Adipocyte (in vitro differentiated cells): ENCODE data around the gene PELI3.
A peak's percentile ranks its signal among the peaks of the same experiment; 100 is the strongest.

ENCODE experiments used
- DNase-seq: peaks from one replicate; pipeline ENCODE4 v3.0.0-alpha.2; 2015; ENCODE audit warnings: low read depth
- H3K27me3 ChIP-seq: replicated peaks from 2 replicates; pipeline ENCODE4 v1.7.0; 2013; ENCODE audit warnings: mild to moderate bottlenecking, low read length, moderate library complexity; ENCODE audit not compliant: control insufficient read depth, insufficient read depth
- H3K36me3 ChIP-seq: 2 replicates; pipeline ENCODE4 v1.7.0; 2013; ENCODE audit warnings: low read length, mild to moderate bottlenecking, moderate library complexity; ENCODE audit not compliant: control insufficient read depth, insufficient read depth, severe bottlenecking
- H3K4me1 ChIP-seq: 2 replicates; pipeline ENCODE4 v1.7.0; 2013; ENCODE audit warnings: mild to moderate bottlenecking, low read length, moderate library complexity; ENCODE audit not compliant: control insufficient read depth, insufficient read depth
- H3K4me3 ChIP-seq: 2 replicates; pipeline ENCODE4 v1.7.0; 2013; ENCODE audit warnings: mild to moderate bottlenecking, low read length, moderate library complexity
- H3K9ac ChIP-seq: 2 replicates; pipeline ENCODE4 v1.7.0; 2013; ENCODE audit warnings: mild to moderate bottlenecking, low read length, moderate library complexity
- H3K9me3 ChIP-seq: 2 replicates; pipeline ENCODE4 v1.7.0; 2013; ENCODE audit warnings: mild to moderate bottlenecking, low read length, moderate library complexity; ENCODE audit not compliant: control insufficient read depth

The PELI3 gene

DNA sequence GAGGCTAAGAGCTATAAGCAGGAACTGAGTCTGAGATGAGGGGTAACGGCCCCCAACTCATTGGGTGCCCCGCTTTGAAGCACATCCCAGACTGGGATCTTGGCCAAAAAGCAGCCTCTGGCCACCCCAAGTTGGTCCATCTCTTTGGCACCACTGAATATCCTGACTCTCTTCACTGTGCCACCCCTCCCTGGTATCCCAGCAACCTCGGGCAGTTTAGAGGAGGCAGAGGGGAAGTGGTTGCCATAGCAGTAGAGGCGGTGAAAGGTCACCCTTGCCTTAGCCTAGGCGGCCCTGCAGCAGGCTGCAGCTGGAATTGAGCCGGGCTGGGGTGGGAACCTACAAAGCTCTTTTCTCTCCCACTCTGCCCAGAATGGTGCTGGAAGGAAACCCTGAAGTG lies 1.1 kb downstream of the PELI3 start:
- Histone ChIP-seq H3K36me3 (peaks cover 6% of the 10 kb centered on the region), H3K27me3 (no peaks in the 10 kb centered on the region), H3K9me3 (no peaks in the 10 kb centered on the region), H3K4me3 (peak overlapping the region; percentile 85), H3K9ac (peak overlapping the region; percentile 82), H3K4me1 (peaks cover 9% of the 10 kb centered on the region)
- DNase-seq = no peak

DNA sequence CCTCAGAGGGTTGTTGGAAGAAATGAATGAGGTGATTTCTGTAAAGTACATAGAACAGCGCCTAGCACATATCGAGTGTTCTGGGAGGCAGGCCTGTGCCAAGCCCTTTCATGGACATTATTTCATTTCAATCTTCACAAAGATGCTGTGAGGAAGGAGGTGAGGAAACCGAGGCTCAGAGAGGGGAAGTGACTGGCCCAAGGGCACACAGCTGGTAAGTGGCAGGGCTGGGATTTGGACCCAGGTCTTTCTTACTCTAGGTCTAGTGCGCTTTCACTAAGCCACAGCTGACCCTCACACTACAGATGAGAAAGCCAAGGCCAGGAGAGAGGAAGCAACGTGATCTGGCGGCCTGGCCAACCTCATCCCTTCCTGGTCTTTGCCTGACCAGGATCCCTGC lies 2.0 kb downstream of the PELI3 start:
- Histone ChIP-seq H3K4me3 (no peak overlapping the region), H3K9me3 (no peaks in the 10 kb centered on the region), H3K9ac (no peak overlapping the region), H3K36me3 (peaks cover 7% of the 10 kb centered on the region), H3K27me3 (no peaks in the 10 kb centered on the region), H3K4me1 (peaks cover 9% of the 10 kb centered on the region)
- no peak for DNase-seq

DNA sequence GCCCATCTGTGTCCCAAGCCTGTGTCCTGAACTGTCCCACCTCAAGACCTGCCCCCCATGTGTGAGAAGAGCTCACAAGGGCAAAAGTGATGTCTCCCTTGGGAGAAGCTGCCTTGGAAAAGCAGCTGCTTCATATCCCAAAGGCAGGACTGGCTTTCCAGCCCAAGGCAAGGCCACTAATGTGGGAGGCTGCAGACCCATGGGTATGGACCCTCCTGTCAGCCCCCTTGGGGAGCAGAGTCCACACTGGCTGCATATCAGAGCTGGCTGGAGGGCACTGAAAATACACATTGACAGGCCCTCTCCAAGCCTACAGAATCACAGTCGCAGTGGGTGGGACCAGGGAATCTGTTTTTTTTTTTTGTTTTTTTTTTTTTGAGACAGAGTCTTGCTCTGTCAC lies 2.7 kb downstream of the PELI3 start:
- Histone ChIP-seq H3K9me3 (no peaks in the 10 kb centered on the region), H3K4me1 (peaks cover 9% of the 10 kb centered on the region), H3K36me3 (peaks cover 13% of the 10 kb centered on the region), H3K9ac (no peak overlapping the region), H3K27me3 (no peaks in the 10 kb centered on the region), H3K4me3 (no peak overlapping the region)
- no peak for DNase-seq

DNA sequence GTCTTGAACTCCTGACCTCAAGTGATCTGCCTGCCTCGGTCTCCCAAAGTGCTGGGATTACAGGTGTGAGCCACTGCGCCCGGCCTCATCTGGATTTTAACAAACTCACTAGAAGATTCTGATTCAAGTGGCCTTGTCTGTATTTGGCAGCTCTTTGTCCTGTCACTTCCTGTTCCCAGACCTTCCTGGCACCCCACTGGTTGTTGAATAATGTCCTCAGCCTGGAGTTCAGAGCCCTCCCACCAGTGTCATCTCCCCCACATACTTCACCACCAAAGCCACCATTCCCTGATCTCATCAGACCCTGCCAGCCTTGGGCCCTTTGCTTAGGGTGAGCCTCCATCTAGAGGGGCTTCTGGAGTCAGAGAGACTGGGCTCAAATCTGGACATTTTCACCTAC lies 3.3 kb downstream of the PELI3 start:
- DNase-seq = no peak
- peaks cover 9% of the 10 kb centered on the region for H3K4me1 ChIP-seq
- H3K4me3 ChIP-seq = no peak overlapping the region
- H3K9me3 ChIP-seq = no peaks in the 10 kb centered on the region
- no peak overlapping the region for H3K9ac ChIP-seq
- peaks cover 13% of the 10 kb centered on the region for H3K36me3 ChIP-seq
- no peaks in the 10 kb centered on the region for H3K27me3 ChIP-seq

DNA sequence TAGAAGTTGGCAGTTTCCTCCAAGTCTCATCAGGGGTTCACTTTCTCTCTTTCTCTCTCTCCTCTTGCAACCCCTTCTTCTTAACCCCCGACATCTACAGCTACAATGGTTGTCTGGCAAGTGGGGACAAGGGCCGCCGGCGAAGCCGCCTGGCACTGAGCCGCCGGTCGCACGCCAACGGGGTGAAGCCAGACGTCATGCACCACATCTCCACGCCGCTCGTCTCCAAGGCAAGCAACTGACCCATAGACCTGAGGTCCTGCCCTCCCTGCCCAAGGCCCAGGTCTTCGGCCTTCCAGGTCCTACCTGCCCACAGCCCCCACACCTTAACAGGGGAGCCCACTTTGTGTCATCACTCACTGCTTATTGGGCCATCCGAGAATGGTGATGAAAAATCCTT lies 4.4 kb downstream of the PELI3 start:
- Histone ChIP-seq H3K4me1 (peaks cover 9% of the 10 kb centered on the region), H3K27me3 (no peaks in the 10 kb centered on the region), H3K36me3 (peaks cover 13% of the 10 kb centered on the region), H3K9ac (no peak overlapping the region), H3K4me3 (no peak overlapping the region), H3K9me3 (no peaks in the 10 kb centered on the region)
- DNase-seq = no peak

DNA sequence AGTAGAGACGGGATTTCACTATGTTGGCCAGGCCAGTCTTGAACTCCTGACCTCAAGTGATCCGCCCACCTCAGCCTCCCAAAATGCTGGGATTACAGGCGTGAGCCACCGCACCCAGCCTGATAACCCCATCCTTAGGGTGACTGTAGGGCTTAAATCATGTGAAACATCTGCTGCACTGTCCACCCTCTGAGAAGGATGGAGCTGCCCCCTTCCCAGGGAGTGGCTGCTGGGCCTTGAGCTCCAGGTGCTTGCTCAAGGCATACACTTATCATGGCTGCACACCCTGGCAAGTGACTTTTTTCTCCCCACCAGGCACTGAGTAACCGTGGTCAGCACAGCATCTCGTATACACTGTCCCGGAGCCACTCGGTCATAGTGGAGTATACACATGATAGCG lies 5.3 kb downstream of the PELI3 start:
- peaks cover 13% of the 10 kb centered on the region for H3K36me3 ChIP-seq
- no peaks in the 10 kb centered on the region for H3K9me3 ChIP-seq
- H3K9ac ChIP-seq = no peak overlapping the region
- peaks cover 9% of the 10 kb centered on the region for H3K4me1 ChIP-seq
- no peak overlapping the region for H3K4me3 ChIP-seq
- no peaks in the 10 kb centered on the region for H3K27me3 ChIP-seq
- DNase-seq = no peak

DNA sequence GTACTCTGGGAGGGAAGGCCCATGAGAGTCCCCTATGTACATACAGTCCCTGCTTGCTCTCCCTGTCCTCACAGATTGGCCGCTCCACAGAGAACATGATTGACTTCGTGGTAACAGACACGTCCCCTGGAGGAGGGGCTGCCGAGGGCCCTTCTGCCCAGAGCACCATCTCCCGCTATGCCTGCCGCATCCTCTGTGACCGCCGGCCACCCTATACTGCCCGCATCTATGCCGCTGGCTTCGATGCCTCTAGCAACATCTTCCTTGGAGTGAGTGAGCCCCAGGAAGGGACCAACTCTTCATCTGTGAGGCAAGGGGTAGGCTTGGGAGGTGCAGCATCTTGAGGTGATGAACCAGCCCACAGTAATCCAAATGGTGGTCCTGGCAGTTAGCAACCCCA lies 6.5 kb downstream of the PELI3 start:
- Histone ChIP-seq H3K9ac (no peak overlapping the region), H3K36me3 (peaks cover 13% of the 10 kb centered on the region), H3K27me3 (no peaks in the 10 kb centered on the region), H3K4me1 (peaks cover under 1% of the 10 kb centered on the region), H3K9me3 (no peaks in the 10 kb centered on the region), H3K4me3 (no peak overlapping the region)
- DNase-seq = no peak

DNA sequence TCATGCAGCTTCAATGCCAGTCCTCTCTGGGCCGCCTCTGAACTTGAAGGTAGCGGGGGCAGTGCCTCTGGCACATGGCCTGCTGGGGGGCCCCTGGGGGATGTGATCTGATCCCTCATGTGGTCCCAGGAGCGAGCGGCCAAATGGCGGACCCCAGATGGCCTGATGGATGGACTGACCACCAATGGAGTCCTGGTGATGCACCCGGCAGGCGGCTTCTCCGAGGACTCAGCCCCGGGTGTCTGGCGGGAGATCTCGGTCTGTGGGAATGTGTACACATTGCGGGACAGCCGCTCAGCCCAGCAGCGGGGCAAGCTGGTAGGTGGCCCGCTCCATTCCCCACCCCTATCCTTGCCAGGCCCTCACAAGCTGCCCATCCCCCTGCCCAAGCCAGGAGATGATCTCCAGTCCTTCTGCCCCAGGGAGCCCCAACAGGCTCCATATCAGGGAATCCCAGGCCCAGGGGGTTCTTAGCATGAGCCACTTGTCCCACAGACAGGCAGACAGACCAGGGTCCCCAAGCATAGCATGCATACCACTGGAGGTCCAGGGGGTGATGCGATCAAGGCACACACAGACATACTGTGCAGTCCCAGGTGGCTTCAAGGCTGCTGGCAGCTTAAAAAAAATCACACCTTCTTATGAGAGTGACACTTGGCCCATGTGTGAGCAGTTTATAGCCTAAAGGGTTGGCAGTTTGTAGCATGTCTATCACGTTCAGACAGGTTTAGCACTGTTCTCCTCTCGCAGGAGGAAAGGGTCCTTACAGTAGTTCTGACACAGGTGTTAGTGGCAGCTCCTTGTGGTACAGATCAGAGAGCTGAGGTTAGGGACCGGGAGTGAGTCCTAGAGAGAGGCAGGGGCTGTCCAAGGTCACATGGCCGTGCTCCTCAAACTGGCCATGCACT lies 7.2 kb downstream of the PELI3 start:
- no peaks in the 10 kb centered on the region for H3K27me3 ChIP-seq
- no peaks in the 10 kb centered on the region for H3K9me3 ChIP-seq
- no peak for DNase-seq
- H3K36me3 ChIP-seq = peaks cover 13% of the 10 kb centered on the region
- H3K4me1 ChIP-seq = peaks cover 4% of the 10 kb centered on the region
- no peak overlapping the region for H3K9ac ChIP-seq
- no peak overlapping the region for H3K4me3 ChIP-seq

DNA sequence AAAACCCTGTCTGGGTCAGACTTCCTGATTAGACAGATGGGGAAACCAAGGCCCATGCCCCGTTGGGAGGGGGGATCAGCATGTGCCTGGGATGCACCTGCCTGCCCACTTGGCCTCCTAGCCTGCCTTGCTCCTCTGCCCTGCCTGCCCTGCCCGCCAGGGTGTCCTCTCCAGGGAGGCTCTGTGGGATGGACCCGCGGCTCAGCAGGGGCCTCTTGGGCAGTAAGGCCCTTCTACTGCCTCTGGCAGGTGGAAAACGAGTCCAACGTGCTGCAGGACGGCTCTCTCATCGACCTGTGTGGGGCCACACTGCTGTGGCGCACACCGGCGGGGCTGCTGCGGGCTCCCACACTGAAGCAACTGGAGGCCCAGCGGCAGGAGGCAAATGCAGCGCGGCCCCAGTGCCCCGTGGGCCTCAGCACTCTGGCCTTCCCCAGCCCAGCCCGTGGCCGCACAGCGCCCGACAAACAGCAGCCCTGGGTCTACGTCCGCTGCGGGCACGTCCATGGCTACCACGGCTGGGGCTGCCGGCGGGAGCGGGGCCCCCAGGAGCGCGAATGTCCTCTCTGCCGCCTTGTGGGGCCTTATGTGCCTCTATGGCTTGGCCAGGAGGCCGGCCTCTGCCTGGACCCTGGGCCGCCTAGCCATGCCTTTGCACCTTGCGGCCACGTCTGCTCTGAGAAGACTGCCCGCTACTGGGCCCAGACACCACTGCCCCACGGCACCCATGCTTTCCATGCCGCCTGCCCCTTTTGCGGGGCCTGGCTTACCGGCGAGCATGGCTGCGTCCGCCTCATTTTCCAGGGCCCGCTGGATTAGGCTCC lies 8.9 kb downstream of the PELI3 start:
- Histone ChIP-seq H3K36me3 (peaks cover 13% of the 10 kb centered on the region), H3K4me3 (no peak overlapping the region), H3K9ac (no peak overlapping the region), H3K27me3 (no peaks in the 10 kb centered on the region), H3K9me3 (no peaks in the 10 kb centered on the region), H3K4me1 (peaks cover 12% of the 10 kb centered on the region)
- no peak for DNase-seq

DNA sequence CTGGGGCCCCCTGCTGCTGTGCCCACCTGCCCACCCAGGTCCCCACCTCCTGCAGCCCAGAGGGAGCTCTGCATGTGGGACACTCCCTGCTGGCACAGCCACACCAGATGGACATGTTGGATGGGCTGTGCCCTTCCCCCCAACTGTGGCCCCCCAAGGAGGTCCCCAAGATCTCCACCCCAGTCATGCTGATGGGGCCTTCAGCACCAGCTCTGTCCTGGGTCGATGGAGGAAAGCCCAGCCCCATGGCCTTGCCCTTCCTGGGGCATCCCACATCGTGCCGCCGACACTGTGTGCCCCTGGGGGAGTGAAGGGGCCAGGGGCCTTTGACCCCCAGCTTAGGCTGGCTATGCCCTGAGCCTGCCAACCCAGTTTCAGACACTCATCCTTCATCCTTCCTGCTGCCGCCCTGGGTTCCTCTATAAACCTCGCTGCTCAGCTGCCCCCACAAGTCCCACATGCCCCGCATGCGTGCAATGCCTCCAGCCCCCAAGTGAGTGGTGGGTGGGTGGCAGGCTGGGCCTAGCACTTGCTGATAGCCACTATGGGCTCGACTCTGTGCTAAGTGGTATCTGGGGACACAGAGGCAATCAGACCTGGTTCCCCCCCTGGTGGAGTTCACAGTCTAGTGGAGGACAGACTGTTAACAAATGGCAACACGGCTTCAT lies 9.6 kb downstream of the PELI3 start:
- Histone ChIP-seq H3K4me1 (peaks cover 19% of the 10 kb centered on the region), H3K9me3 (no peaks in the 10 kb centered on the region), H3K4me3 (no peak overlapping the region), H3K36me3 (peaks cover 13% of the 10 kb centered on the region), H3K27me3 (no peaks in the 10 kb centered on the region), H3K9ac (no peak overlapping the region)
- no peak for DNase-seq

DNA sequence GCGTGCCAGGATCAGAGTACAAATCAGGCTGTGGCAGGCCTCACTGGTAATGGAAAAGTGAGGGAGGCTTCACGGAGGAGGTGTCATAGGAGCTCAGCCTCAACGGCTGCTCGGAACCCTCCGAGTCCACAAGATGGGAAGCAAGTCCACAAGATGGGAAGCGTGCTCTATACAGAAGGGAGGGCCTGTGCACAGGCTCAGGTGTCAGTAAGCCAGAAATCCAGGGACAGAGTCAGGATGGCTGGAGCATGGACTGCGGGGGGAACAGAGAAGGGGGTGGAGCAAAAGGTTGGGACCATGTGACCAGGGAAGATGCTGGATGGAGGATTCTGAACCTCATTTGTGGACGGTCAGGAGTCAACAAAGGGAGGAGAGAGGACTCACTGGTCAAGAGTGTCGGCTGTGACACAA lies 10.1 kb downstream of the PELI3 start:
- Histone ChIP-seq H3K9ac (no peak overlapping the region), H3K4me1 (peaks cover 19% of the 10 kb centered on the region), H3K4me3 (no peak overlapping the region), H3K36me3 (peaks cover 13% of the 10 kb centered on the region), H3K27me3 (no peaks in the 10 kb centered on the region), H3K9me3 (no peaks in the 10 kb centered on the region)
- no peak for DNase-seq
